ENCODE data around the gene KPNA4. TPM values are rescaled to one million over a fixed set of nuclear protein-coding genes. Genes with fewer than 3 reads are reported as not detected.

KPNA4 gene
- total and polyA plus RNA-seq, 2 donors from 2014 or later, result 11.7 to 37.9 TPM

DNA sequence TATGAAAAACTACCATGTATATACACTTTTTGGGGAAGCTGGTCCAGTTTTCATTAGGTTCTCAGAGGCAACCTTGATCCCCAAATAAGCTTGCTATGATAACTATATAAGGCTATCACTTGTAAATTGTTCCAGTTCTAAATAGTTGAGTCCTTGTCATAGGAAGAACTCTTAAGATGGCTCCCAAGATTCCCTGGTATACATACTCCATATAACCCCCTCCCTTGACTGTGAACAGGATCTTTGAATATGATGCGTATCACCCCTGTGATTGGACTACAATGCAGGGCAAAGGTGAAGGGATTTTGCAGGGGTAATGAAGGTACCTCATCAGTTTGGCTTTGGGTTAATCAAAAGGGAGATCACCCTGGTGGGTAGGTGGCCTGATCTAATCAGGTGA lies 67.2 kb downstream of the KPNA4 start:
- Histone ChIP-seq H3K27me3 (ENCODE audit: control insufficient read depth, insufficient read depth, low read length) (no peaks in the 10 kb centered on the region), H3K36me3 (ENCODE audit: control insufficient read depth in 2 of 3, insufficient read depth in 3 of 3, low read length in 3 of 3) (peaks cover 5 to 15% (median 13%) of the 10 kb centered on the region in 3 donors), H3K27ac (ENCODE audit: low read depth in 2 of 2, low read length in 2 of 2) (no peak overlapping the region), H3K4me1 (ENCODE audit: control insufficient read depth in 2 of 3, insufficient read depth in 2 of 3, low read depth in 1 of 3, low read length in 3 of 3) (no peaks in the 10 kb centered on the region), H3K9ac (ENCODE audit: low read length in 3 of 3) (no peak overlapping the region), H3K9me3 (ENCODE audit: control insufficient read depth in 2 of 3, insufficient read depth in 1 of 3, low read length in 3 of 3) (no peaks in the 10 kb centered on the region), H3K4me3 (ENCODE audit: low read length in 3 of 3) (no peak overlapping the region)
- FAIRE-seq, result no peak
- no peak for DNase-seq
- TF ChIP-seq CTCF (IDR thresholded peaks at IDR 0.05; ENCODE audit: borderline replicate concordance, extremely low read depth, insufficient read depth), result no peak
- intact Hi-C loops (cut with DNase I), result no loop called here

- DNase-seq, result no peak
- Histone ChIP-seq H3K36me3 (ENCODE audit: control insufficient read depth in 2 of 3, insufficient read depth in 3 of 3, low read length in 3 of 3) (no peaks in the 10 kb centered on the region), H3K9ac (ENCODE audit: low read length in 3 of 3) (no peak overlapping the region), H3K27ac (ENCODE audit: low read depth in 2 of 2, low read length in 2 of 2) (no peak overlapping the region), H3K4me3 (ENCODE audit: low read length in 3 of 3) (no peak overlapping the region), H3K4me1 (ENCODE audit: control insufficient read depth in 2 of 3, insufficient read depth in 2 of 3, low read depth in 1 of 3, low read length in 3 of 3) (peaks cover 0 to 4% (median 0%) of the 10 kb centered on the region in 3 donors), H3K27me3 (ENCODE audit: control insufficient read depth, insufficient read depth, low read length) (no peaks in the 10 kb centered on the region), H3K9me3 (ENCODE audit: control insufficient read depth in 2 of 3, insufficient read depth in 1 of 3, low read length in 3 of 3) (no peaks in the 10 kb centered on the region)
- FAIRE-seq, result no peak
- intact Hi-C loops (cut with DNase I), result no loop called here
- no peak for TF ChIP-seq CTCF (IDR thresholded peaks at IDR 0.05; ENCODE audit: borderline replicate concordance, extremely low read depth, insufficient read depth)
Measured at GRCh38 chr3:160490166-160490565, 75.2 kb downstream of the KPNA4 start.

DNA sequence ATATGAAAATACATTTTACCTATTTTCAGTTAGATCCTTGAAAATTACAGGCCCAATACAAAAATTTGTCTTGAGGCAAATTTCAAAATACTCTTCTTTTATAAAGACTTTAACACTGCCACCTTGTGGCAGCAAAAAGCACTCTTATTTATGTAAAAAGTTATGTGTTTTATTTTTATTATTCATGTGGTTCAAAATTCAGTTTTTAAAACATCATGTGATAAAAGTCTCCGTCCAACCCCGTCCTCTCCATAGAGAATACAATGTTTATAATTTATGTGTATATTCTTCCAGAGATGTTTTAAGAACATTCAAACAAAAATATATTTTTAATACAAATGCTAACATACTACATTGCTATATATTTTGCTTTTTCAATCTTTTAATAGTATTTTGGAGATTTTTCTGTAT lies 78.9 kb downstream of the KPNA4 start:
- peak; percentile 35 for TF ChIP-seq CTCF (IDR thresholded peaks at IDR 0.05; ENCODE audit: borderline replicate concordance, extremely low read depth, insufficient read depth)
- Histone ChIP-seq H3K4me1 (ENCODE audit: control insufficient read depth in 2 of 3, insufficient read depth in 2 of 3, low read depth in 1 of 3, low read length in 3 of 3) (peaks cover 0 to 4% (median 0%) of the 10 kb centered on the region in 3 donors), H3K36me3 (ENCODE audit: control insufficient read depth in 2 of 3, insufficient read depth in 3 of 3, low read length in 3 of 3) (no peaks in the 10 kb centered on the region), H3K9ac (ENCODE audit: low read length in 3 of 3) (no peak overlapping the region), H3K9me3 (ENCODE audit: control insufficient read depth in 2 of 3, insufficient read depth in 1 of 3, low read length in 3 of 3) (no peaks in the 10 kb centered on the region), H3K27ac (ENCODE audit: low read depth in 2 of 2, low read length in 2 of 2) (no peak overlapping the region), H3K27me3 (ENCODE audit: control insufficient read depth, insufficient read depth, low read length) (no peaks in the 10 kb centered on the region), H3K4me3 (ENCODE audit: low read length in 3 of 3) (no peak overlapping the region)
- DNase-seq (peak in 2 of 5 donors; percentile 36 to 60), FAIRE-seq (peak; percentile 66)
- intact Hi-C loops (cut with DNase I), result no loop called here

DNA sequence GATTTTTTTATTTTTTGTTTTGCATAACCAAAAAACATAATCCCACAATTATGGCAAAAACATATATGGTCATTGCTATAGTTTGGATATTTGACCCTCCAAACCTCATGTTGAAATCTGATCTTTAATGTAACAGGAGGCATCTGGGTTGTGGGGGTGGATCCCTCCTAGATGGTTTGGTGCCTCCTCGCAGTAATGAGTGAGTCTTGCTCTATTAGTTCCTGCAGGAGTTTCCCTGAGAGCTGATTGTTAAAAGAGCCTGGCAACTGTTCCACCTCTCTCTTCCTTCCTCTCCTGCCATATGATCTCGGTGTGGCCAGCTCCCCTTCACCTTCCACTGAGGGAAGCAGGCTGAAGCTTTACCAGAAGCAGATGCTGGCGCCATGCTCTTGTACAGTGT lies 82.6 kb downstream of the KPNA4 start:
- intact Hi-C loops (cut with DNase I), result no loop called here
- FAIRE-seq, result no peak
- TF ChIP-seq CTCF (IDR thresholded peaks at IDR 0.05; ENCODE audit: borderline replicate concordance, extremely low read depth, insufficient read depth), result no peak
- Histone ChIP-seq H3K4me3 (ENCODE audit: low read length in 3 of 3) (no peak overlapping the region), H3K9me3 (ENCODE audit: control insufficient read depth in 2 of 3, insufficient read depth in 1 of 3, low read length in 3 of 3) (no peaks in the 10 kb centered on the region), H3K9ac (ENCODE audit: low read length in 3 of 3) (no peak overlapping the region), H3K27ac (ENCODE audit: low read depth in 2 of 2, low read length in 2 of 2) (no peak overlapping the region), H3K27me3 (ENCODE audit: control insufficient read depth, insufficient read depth, low read length) (no peaks in the 10 kb centered on the region), H3K4me1 (ENCODE audit: control insufficient read depth in 2 of 3, insufficient read depth in 2 of 3, low read depth in 1 of 3, low read length in 3 of 3) (peaks cover 0 to 4% (median 0%) of the 10 kb centered on the region in 3 donors), H3K36me3 (ENCODE audit: control insufficient read depth in 2 of 3, insufficient read depth in 3 of 3, low read length in 3 of 3) (no peaks in the 10 kb centered on the region)
- peak in 3 of 5 donors; percentile 15 to 54 (median 44) for DNase-seq

Data from kidney (tissue), 14 donors.